Renal cortex interstitium (tissue), 11 donors: ENCODE results near the gene NEK1. TPM values are rescaled to one million over a fixed set of nuclear protein-coding genes. Genes with fewer than 3 reads are reported as not detected.
"Not testable (repeated sequence)": the region's sequence is repeated elsewhere in the genome, so short reads cannot be mapped to it uniquely, and the experiment has no call there.

ENCODE experiments used
- DNase-seq, 11 donors: peaks; one replicate each; pipeline ENCODE4 v3.0.0-alpha.2; 2013; ENCODE audit warnings: low read depth in 9 of 11, low spot score in 4 of 11; ENCODE audit errors: extremely low read depth in 1 of 11
- polyA plus RNA-seq, 3 donors: library from polyadenylated mRNA; unstranded; fragments of 120-200 nt; gene quantifications; one replicate each; pipeline ENCODE4 v1.2.1, GENCODE V29; 2013; ENCODE audit not compliant: insufficient read length in 3 of 3

NEK1 gene
- polyA plus RNA-seq, 3 donors: 21.4 to 27.4 (median 23.5) TPM

GRCh38 chr4:169634975-169635374 lies 22.6 kb upstream of the NEK1 start:
- peak in 2 of 11 donors; percentile 46 to 58 for DNase-seq

DNA sequence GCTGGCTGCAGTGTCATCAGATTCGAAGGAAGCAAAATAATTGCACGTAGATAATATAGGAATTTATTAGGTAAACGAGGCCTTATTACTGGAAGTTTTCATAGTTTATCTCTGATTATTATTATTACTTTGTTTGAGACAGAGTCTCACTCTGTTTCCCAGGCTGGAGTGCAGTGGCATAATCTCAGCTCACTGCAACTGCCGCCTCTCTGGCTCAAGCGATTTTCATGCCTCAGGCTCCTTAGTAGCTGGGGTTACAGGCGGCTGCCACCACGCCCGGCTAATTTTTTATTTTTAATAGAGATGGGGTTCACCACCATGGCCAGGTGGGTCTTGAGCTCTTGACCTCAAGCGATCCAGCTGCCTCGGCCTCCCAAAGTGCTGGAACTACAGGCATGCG lies 20.5 kb upstream of the NEK1 start:
- no peak for DNase-seq

DNA sequence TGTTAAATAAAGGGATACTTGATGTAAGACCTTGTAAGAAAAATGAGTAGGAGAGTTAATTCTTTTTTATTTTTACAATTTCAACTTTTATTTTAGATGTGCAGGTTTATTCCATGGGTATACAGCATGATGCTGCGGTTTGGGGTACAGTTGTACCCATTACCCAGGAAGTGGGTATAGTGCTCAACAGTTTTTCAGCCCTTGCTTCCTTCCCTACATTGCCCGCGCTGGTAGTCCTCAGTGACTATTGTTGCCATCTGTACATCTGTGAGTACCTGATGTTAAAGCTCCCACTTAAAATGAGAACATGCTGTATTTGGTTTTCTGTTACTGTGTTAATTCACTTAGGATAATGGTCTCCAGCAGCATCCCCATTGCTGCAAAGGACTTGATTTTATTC lies 17.7 kb upstream of the NEK1 start:
- DNase-seq: no peak

- no peak for DNase-seq
Measured at GRCh38 chr4:169628579-169628978, 16.2 kb upstream of the NEK1 start.

DNA sequence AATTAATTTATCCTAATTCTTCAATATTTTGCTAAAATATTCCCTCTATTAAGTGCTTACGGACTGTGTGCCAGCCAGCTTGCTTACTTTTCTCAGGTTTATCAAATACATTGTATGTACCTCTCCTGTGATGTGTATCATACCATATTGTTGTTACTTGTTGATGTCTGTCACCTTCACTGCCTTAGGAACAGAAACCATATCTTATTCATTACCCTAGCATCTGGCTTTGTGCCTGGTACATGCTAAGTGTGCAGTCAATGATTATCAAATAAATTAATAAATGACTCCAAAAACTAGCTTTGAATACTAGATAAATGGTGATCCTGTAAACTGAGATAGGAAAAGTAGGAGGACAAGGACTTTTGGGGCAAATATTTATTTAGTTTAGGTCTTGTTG lies 14.9 kb upstream of the NEK1 start:
- no peak for DNase-seq

- DNase-seq: no peak
Measured at GRCh38 chr4:169626331-169627282, 14.2 kb upstream of the NEK1 start.

DNA sequence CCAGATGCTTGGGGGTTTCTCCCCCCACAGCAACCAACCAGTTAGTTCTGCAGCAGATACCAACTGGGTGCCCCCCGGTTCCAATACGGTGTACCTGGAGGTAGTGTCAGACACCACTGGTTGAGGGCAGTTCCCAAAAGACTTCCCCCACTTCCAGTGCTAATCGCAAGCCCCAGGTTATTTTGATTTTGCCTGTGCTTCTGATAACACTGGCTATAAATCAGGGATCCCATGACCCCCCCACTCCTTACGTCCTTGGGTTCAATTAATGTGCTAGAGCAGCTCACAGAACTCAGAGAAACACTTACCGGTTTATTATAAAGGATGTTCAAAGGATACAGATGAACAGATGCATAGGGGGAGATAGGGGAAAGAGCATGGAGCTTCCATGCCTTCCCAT lies 13.5 kb upstream of the NEK1 start:
- DNase-seq: no peak

DNA sequence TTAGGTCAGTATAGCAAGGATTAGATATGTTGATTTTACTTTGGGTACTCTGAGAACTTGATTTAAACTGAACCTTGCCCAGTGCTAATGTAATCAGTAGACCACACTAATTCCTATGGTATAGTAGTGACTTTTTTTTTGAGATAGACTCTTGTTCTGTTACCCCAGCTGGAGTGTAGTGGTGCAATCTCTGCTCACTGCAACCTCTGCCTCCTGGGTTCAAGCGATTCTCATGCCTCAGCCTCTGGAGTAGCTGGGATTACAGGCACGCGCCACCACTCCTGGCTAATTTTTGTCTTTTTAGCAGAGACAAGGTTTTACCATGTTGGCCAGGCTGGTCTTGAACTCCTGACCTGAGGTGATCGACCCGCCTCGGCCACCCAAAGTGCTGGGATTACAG lies 11.6 kb upstream of the NEK1 start:
- DNase-seq: not testable (repeated sequence)

GRCh38 chr4:169622566-169622965 lies 10.2 kb upstream of the NEK1 start:
- DNase-seq: no peak

- no peak for DNase-seq
Measured at GRCh38 chr4:169621731-169622492, 9.5 kb upstream of the NEK1 start.

GRCh38 chr4:169620880-169621248 lies 8.5 kb upstream of the NEK1 start:
- DNase-seq: peak in 2 of 11 donors; percentile 22 to 38

DNA sequence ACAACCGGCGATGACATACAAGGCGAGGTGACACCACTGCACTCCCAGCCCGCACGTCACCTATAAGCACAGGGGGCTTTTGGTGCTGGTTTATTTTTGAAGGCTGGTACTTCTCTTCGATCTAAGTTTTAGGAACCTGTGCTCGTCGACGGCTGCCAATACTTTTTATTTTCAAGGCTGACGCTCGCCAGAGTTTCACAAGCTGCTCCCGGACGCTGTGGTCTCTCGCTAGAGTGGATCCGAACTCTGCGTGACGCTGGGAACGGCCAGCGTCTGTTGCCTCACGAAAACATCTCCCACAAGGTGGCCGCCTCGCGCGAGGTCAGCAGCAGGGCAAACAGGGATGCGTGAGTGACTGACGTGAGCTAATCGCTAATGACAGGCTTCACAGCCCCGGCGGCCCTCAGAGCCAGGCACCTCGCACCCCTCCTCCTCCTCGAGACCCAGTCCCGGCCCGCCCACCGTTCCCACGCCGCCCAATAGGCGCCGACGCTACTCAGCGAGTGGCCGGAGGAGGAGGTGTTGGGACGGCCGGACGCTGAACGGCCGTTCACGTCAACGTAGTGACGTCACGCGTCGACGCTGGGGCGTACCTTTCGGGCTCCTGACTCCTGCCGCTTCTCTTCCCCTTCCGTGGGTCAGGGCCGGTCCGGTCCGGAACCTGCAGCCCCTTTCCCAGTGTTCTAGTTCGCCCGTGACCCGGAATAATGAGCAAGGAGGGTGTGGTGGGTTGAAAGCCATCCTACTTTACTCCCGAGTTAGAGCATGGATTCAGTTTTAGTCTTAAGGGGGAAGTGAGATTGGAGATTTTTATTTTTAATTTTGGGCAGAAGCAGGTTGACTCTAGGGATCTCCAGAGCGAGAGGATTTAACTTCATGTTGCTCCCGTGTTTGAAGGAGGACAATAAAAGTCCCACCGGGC lies 7.8 kb upstream of the NEK1 start, which contains the start of gene CLCN3:
Gene CLCN3, plus strand, starts transcription at position 621 of the 922 bp plus-strand sequence. CDS start 15,351 bp downstream, outside the sequence.
- peak; percentile 93 to 99 (median 96) for DNase-seq

- DNase-seq: peak in 6 of 11 donors; percentile 37 to 79 (median 60)
Measured at GRCh38 chr4:169619518-169619957, 7.2 kb upstream of the NEK1 start.

GRCh38 chr4:169618986-169619385 lies 6.6 kb upstream of the NEK1 start:
- DNase-seq: no peak

GRCh38 chr4:169618286-169618685 lies 5.9 kb upstream of the NEK1 start:
- no peak for DNase-seq

DNA sequence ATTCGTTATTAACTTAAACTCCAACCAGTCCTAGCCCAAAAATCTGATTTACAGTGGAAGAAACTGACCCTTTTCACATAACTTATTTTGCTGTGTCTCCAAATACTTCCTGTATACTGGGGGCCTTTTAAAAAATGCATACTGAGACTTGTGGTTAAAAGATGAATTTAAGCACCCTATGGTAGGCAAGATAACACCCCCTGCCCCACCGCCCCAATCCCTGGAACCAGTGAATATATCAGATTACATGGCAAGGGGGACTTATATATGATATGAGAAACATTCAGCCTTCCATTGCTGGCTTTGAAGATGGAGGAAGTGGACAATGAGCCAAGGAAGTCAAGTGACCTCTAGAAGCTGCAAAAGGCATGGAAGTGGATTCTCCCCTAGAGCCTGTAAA lies 4.9 kb upstream of the NEK1 start:
- no peak for DNase-seq

- no peak for DNase-seq
Measured at GRCh38 chr4:169616846-169617245, 4.5 kb upstream of the NEK1 start.

DNA sequence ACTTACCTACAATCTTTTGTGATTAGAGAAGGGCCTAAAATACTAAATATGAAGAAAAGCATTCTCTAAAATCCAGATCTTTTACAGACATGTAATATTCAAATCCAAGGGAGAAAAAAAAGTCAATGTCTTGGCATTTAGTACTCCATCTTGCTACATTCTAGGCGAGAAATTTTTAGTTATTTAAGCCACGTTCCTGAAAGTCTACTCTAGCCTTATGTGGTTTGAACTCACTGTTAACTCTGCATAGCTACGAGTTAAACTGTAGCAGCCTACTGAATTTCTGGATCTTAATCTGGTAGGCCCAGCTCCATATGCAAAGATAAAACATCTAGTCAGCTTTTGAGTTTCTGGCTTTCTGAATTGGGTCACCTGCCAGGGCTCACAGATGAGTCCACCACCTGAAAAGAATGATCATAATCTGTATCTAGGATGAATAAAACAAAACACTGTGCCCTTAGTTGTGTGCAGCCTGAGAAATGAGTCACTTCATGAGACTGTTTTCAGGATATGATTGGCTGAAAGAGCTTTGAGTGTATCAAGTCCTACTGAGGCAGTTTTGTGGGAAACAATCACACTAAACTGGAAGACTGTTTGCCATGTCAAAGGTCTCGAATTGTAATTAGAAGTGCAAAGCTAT lies 3.2 kb upstream of the NEK1 start:
- DNase-seq: no peak
